ENCODE measurements around the gene MAB21L2.

The MAB21L2 gene

GRCh38 chr4:150619042-150619441 lies 37.1 kb downstream of the MAB21L2 start:
- Mint-ChIP-seq H3K4me3 (no peak overlapping the region), H3K36me3 (peaks cover 3% of the 10 kb centered on the region), H3K4me1 (no peaks in the 10 kb centered on the region), H3K9me3 (no peaks in the 10 kb centered on the region), H3K27ac (no peak overlapping the region), H3K27me3 (no peaks in the 10 kb centered on the region)
- no peak for DNase-seq
- CTCF ChIA-PET: no interaction called here

- Mint-ChIP-seq H3K4me1 (no peaks in the 10 kb centered on the region), H3K27me3 (no peaks in the 10 kb centered on the region), H3K9me3 (no peaks in the 10 kb centered on the region), H3K36me3 (peaks cover 1% of the 10 kb centered on the region), H3K27ac (no peak overlapping the region), H3K4me3 (no peak overlapping the region)
- CTCF ChIA-PET: no interaction called here
- DNase-seq: no peak
Measured at GRCh38 chr4:150624055-150624454, 42.1 kb downstream of the MAB21L2 start.

GRCh38 chr4:150625033-150625432 lies 43.1 kb downstream of the MAB21L2 start:
- no peak for DNase-seq
- Mint-ChIP-seq H3K27me3 (no peaks in the 10 kb centered on the region), H3K36me3 (peaks cover 1% of the 10 kb centered on the region), H3K9me3 (no peaks in the 10 kb centered on the region), H3K4me3 (no peak overlapping the region), H3K27ac (no peak overlapping the region), H3K4me1 (no peaks in the 10 kb centered on the region)
- CTCF ChIA-PET: no interaction called here

GRCh38 chr4:150628073-150628472 lies 46.1 kb downstream of the MAB21L2 start:
- CTCF ChIA-PET: no interaction called here
- Mint-ChIP-seq H3K4me3 (no peak overlapping the region), H3K9me3 (peaks cover 4% of the 10 kb centered on the region), H3K36me3 (peaks cover 5% of the 10 kb centered on the region), H3K27me3 (no peaks in the 10 kb centered on the region), H3K4me1 (no peaks in the 10 kb centered on the region), H3K27ac (no peak overlapping the region)
- no peak for DNase-seq

- CTCF ChIA-PET: no interaction called here
- DNase-seq: no peak
- H3K9me3 Mint-ChIP-seq: peaks cover 10% of the 10 kb centered on the region
- no peak overlapping the region for H3K27ac Mint-ChIP-seq
- no peaks in the 10 kb centered on the region for H3K4me1 Mint-ChIP-seq
- H3K27me3 Mint-ChIP-seq: no peaks in the 10 kb centered on the region
- peaks cover 5% of the 10 kb centered on the region for H3K36me3 Mint-ChIP-seq
- H3K4me3 Mint-ChIP-seq: no peak overlapping the region
Measured at GRCh38 chr4:150632639-150633038, 50.7 kb downstream of the MAB21L2 start.

Data from activated naive CD4-positive, alpha-beta T cell treated with anti-CD3 and anti-CD28 coated beads, Interleukin-2, amount 10 ng/mL, durations not matched to agents 7 days and 5 days (primary cell).